HepG2 (cell line): ENCODE data around the gene PPP4R1. TPM values are rescaled to one million over a fixed set of nuclear protein-coding genes. Genes with fewer than 3 reads are reported as not detected.

ENCODE experiments used
- AFF4 ChIP-seq: sonication (generic); formaldehyde crosslinking; IDR thresholded peaks from 2 replicates; pipeline ENCODE4 v1.4.0; 2020; ENCODE audit warnings: missing genetic modification reagents
- ARID5B ChIP-seq: IDR thresholded peaks from 2 replicates; pipeline ENCODE4 v1.4.0; 2020; ENCODE audit warnings: mild to moderate bottlenecking, missing genetic modification reagents
- CEBPG ChIP-seq: IDR thresholded peaks from 2 replicates; pipeline ENCODE4 v1.6.1; 2016
- HDAC2 ChIP-seq: sonication (generic); formaldehyde crosslinking; IDR thresholded peaks from 2 replicates; pipeline ENCODE4 v1.4.0; 2020; ENCODE audit warnings: missing genetic modification reagents
- JUNB ChIP-seq: sonication (generic); formaldehyde crosslinking; IDR thresholded peaks from 2 replicates; pipeline ENCODE4 v1.8.0; 2022; ENCODE audit warnings: missing genetic modification reagents, mild to moderate bottlenecking, borderline replicate concordance
- MYC ChIP-seq: sonication (generic); formaldehyde crosslinking; IDR thresholded peaks from 2 replicates; pipeline ENCODE4 v1.9.0; 2021; ENCODE audit warnings: missing genetic modification reagents, borderline replicate concordance
- SNAPC2 ChIP-seq: sonication (generic); formaldehyde crosslinking; IDR thresholded peaks from 2 replicates; pipeline ENCODE4 v1.8.1; 2022; ENCODE audit warnings: mild to moderate bottlenecking, missing genetic modification reagents
- SP2 ChIP-seq: sonication (generic); formaldehyde crosslinking; IDR thresholded peaks from 2 replicates; pipeline ENCODE4 v1.5.1; 2020; ENCODE audit warnings: mild to moderate bottlenecking, missing genetic modification reagents
- ZNF367 ChIP-seq: sonication (generic); formaldehyde crosslinking; IDR thresholded peaks from 2 replicates; pipeline ENCODE4 v1.4.0; 2020; ENCODE audit warnings: missing genetic modification reagents, borderline replicate concordance
- ZNF446 ChIP-seq: sonication (generic); formaldehyde crosslinking; IDR thresholded peaks from 2 replicates; pipeline ENCODE4 v1.5.0; 2020; ENCODE audit warnings: mild to moderate bottlenecking, missing genetic modification reagents
- ZNF629 ChIP-seq: sonication (generic); formaldehyde crosslinking; conservative IDR thresholded peaks from 2 replicates; pipeline ENCODE4 v1.5.0; 2020; ENCODE audit warnings: missing genetic modification reagents
- ZNF660 ChIP-seq: sonication (generic); formaldehyde crosslinking; IDR thresholded peaks from 2 replicates; pipeline ENCODE4 v1.5.1; 2020; ENCODE audit warnings: mild to moderate bottlenecking, low read depth, missing genetic modification reagents, borderline replicate concordance
- ZNF782 ChIP-seq: sonication (generic); formaldehyde crosslinking; IDR thresholded peaks from 2 replicates; pipeline ENCODE4 v1.4.0; 2020; ENCODE audit warnings: missing genetic modification reagents, mild to moderate bottlenecking, borderline replicate concordance
- polyA plus RNA-seq, 8 experiments: library from polyadenylated mRNA; depleted of rRNA in 3 of 8; stranded (reverse) in 7 of 8; unstranded in 1 of 8; fragments of >200 nt; fragmentation: Illumina TruSeq in 4 of 8; extraction: Trizol in 4 of 8; gene quantifications; 2 replicates each; pipeline versions ENCODE4 v1.2.1 to v1.2.3, GENCODE V29; 2011 to 2016; ENCODE audit warnings: low read depth in 4 of 8, missing spikeins in 1 of 8, mixed read lengths in 1 of 8; ENCODE audit not compliant: insufficient read depth in 1 of 8
- total RNA-seq, 5 experiments: library from RNA; depleted of rRNA; stranded (reverse); fragments of >200 nt; fragmentation: Illumina TruSeq; extraction: Trizol; gene quantifications; 2 replicates each; pipeline ENCODE4 v1.2.3, GENCODE V29; 2016; ENCODE audit warnings: low read depth in 1 of 5

The PPP4R1 gene
- total and polyA plus RNA-seq, 2 of the 13 experiments (the other 11 are each of a cell fraction or from before 2014, with no cell fraction given), result 66.5 to 72.4 TPM

GRCh38 chr18:9575558-9575957, 38.8 kb downstream of the PPP4R1 start (continued):
- no peak for TF ChIP-seq ZNF660 (CRISPR knock-in tag)
- TF ChIP-seq HDAC2 (CRISPR knock-in tag), result peak; percentile 63; the same call in 1 of the 2 replicates
- TF ChIP-seq ARID5B (CRISPR knock-in tag), result peak; percentile 76
- no peak for TF ChIP-seq MYC (CRISPR knock-in tag)
- TF ChIP-seq ZNF782, result no peak
- TF ChIP-seq CEBPG (CRISPR knock-in tag), result peak; percentile 79
- no peak for TF ChIP-seq JUNB (CRISPR knock-in tag)
- TF ChIP-seq AFF4 (CRISPR knock-in tag), result no peak
- 0 out of 2 replicates have a peak, but pooled peaks have one; percentile 44 for TF ChIP-seq SNAPC2 (CRISPR knock-in tag)
- TF ChIP-seq SP2 (CRISPR knock-in tag), result no peak
- no peak for TF ChIP-seq ZNF367
- no peak for TF ChIP-seq ZNF446
- no peak for TF ChIP-seq ZNF629
- TF ChIP-seq, all 625 proteins: peak for 78
